Neutrophil (primary cell): Measurements from ENCODE around the gene ZCCHC10.

ENCODE experiments used
- H3K27ac ChIP-seq: fragments of 200-600 bp; sonication (generic); 2 replicates; pipeline ENCODE4 v1.5.1; 2016; ENCODE audit warnings: mild to moderate bottlenecking, moderate library complexity
- H3K27me3 ChIP-seq: fragments of 200-600 bp; sonication (generic); 2 replicates; pipeline ENCODE4 v1.6.0; 2016; ENCODE audit warnings: mild to moderate bottlenecking
- H3K36me3 ChIP-seq: fragments of 200-600 bp; sonication (generic); 2 replicates; pipeline ENCODE4 v1.5.1; 2017
- H3K4me1 ChIP-seq, 2 experiments: fragments of 200-600 bp in 1 of 2; sonication (generic) in 1 of 2; 1 replicate in 1 of 2; 2 replicates in 1 of 2; pipeline versions ENCODE4 v1.5.1 to v1.6.1; 2013 to 2016; ENCODE audit warnings: low read depth in 1 of 2, low read length in 1 of 2, mild to moderate bottlenecking in 1 of 2, moderate library complexity in 1 of 2; ENCODE audit not compliant: control insufficient read depth in 1 of 2, insufficient read depth in 1 of 2
- H3K4me3 ChIP-seq, 2 experiments: fragments of 200-600 bp in 1 of 2; sonication (generic) in 1 of 2; 1 replicate in 1 of 2; 2 replicates in 1 of 2; pipeline ENCODE4 v1.5.1; 2013 to 2016; ENCODE audit warnings: low read depth in 1 of 2, low read length in 1 of 2, mild to moderate bottlenecking in 1 of 2, moderate library complexity in 1 of 2
- H3K9me3 ChIP-seq: fragments of 200-600 bp; sonication (generic); 2 replicates; pipeline ENCODE4 v1.5.1; 2016
- TF ChIP-seq, protein P1 (sequence below): fragments of 200-600 bp; sonication (generic); IDR thresholded peaks from 2 replicates; pipeline ENCODE4 v1.5.1; 2016; ENCODE audit warnings: antibody characterized with exemption

The ZCCHC10 gene

DNA sequence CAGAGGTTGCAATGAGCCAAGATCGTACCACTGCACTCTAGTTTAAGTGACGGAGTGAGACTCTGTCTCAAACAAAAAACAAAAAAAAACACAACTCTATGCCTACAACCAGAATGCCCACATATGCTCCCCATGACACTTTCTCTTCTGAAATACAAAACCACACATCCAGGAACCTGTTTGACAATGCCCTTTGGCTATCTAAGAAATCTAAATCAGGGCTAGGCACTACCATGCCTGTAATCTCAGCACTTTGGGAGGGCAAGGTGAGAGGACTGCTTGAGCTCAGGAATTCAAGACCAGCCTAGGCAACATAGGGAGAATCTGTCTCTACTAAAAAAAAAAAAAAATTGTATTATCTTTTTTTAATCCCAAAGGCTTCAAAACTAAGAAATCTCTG, 73.5 kb downstream of the ZCCHC10 start:
- peaks cover 8 to 26% of the 10 kb centered on the region in 2 experiments for H3K4me1 ChIP-seq
- H3K9me3 ChIP-seq: no peaks in the 10 kb centered on the region
- no peak overlapping the region for H3K4me3 ChIP-seq
- no peaks in the 10 kb centered on the region for H3K27me3 ChIP-seq
- TF ChIP-seq, protein P1, sequence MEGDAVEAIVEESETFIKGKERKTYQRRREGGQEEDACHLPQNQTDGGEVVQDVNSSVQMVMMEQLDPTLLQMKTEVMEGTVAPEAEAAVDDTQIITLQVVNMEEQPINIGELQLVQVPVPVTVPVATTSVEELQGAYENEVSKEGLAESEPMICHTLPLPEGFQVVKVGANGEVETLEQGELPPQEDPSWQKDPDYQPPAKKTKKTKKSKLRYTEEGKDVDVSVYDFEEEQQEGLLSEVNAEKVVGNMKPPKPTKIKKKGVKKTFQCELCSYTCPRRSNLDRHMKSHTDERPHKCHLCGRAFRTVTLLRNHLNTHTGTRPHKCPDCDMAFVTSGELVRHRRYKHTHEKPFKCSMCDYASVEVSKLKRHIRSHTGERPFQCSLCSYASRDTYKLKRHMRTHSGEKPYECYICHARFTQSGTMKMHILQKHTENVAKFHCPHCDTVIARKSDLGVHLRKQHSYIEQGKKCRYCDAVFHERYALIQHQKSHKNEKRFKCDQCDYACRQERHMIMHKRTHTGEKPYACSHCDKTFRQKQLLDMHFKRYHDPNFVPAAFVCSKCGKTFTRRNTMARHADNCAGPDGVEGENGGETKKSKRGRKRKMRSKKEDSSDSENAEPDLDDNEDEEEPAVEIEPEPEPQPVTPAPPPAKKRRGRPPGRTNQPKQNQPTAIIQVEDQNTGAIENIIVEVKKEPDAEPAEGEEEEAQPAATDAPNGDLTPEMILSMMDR: no peak
- H3K36me3 ChIP-seq: peaks cover 8% of the 10 kb centered on the region
- H3K27ac ChIP-seq: no peak overlapping the region

DNA sequence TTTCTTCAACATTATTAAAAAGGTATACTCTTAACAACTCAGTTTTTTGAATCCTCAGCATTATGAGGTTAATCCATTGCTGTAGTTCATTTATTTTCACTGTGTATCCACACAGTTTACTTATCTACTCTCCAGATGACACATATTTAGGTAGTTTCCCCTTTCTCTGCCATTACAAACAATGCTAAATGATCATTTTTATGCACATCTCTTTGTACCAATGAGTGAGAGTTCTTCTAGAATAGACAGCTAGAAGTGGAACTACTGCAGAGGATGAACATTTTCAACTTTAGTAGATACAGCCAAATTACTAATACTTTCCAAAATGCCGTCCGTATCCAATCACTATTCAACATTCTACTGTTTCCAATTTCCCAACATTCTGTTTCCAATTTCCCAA, 74.5 kb downstream of the ZCCHC10 start:
- H3K36me3 ChIP-seq: peaks cover 8% of the 10 kb centered on the region
- no peak overlapping the region for H3K27ac ChIP-seq
- TF ChIP-seq, protein P1: no peak
- H3K4me3 ChIP-seq: no peak overlapping the region
- H3K9me3 ChIP-seq: no peaks in the 10 kb centered on the region
- no peaks in the 10 kb centered on the region for H3K27me3 ChIP-seq
- H3K4me1 ChIP-seq: peaks cover 8 to 26% of the 10 kb centered on the region in 2 experiments

DNA sequence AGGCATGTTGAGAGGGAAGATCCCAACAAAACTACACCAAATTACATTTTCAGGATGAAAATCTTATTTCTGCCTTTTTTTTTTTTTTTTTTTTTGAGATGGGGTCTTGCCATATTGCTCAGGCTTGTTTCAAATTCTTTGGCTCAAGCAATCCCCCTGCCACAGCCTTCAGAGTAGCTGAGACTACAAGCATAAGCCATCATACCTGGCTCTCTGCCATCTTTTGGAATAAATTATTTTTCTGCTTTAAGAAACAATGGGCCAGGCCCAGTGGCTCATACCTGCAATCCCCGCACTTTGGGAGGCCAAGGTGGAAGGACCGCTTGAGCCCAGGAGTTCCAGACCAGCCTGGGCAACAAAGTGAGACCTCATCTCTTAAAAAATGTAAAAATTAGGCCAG, 77.2 kb downstream of the ZCCHC10 start:
- Histone ChIP-seq H3K4me1 (peaks cover 16 to 30% of the 10 kb centered on the region in 2 experiments), H3K27me3 (no peaks in the 10 kb centered on the region), H3K27ac (no peak overlapping the region), H3K36me3 (peaks cover 3% of the 10 kb centered on the region), H3K9me3 (no peaks in the 10 kb centered on the region), H3K4me3 (no peak overlapping the region)
- TF ChIP-seq, protein P1: no peak

DNA sequence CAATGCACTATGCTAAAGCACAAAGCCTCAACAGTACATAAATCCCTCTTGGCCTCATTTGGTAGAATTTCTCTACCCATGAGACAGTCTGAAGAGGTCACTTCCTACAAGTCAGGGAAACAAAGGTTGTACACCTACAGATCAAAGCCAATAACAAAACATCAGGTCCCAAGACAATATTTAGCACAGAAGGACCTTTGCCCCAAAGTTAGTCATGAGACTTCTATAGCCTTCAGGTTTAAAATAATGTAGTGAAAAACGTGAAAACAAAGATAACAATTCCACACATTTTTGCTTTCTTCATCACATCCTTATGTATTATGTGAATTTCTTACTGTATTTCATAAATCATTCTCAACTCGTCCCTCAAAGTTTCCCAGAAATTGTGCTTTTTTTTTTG, 78.7 kb downstream of the ZCCHC10 start:
- H3K4me3 ChIP-seq: no peak overlapping the region
- no peak overlapping the region for H3K27ac ChIP-seq
- TF ChIP-seq, protein P1: no peak
- peaks cover 24% of the 10 kb centered on the region in 2 experiments for H3K4me1 ChIP-seq
- H3K9me3 ChIP-seq: no peaks in the 10 kb centered on the region
- H3K27me3 ChIP-seq: no peaks in the 10 kb centered on the region
- peaks cover 2% of the 10 kb centered on the region for H3K36me3 ChIP-seq
